Keratinocyte (primary cell): ENCODE measurements around the gene PIM2.

Experiments used
- CTCF ChIP-seq, 3 experiments: IDR thresholded peaks in 1 of 3; conservative IDR thresholded peaks in 1 of 3; optimal IDR thresholded peaks in 1 of 3; 2 replicates in 2 of 3; 3 replicates in 1 of 3; pipeline versions ENCODE3 to v1.5.1; 2011; ENCODE audit warnings: low read length in 3 of 3, mild to moderate bottlenecking in 3 of 3, moderate library complexity in 2 of 3, control low read depth in 1 of 3, inconsistent platforms in 1 of 3; ENCODE audit not compliant: insufficient read depth in 2 of 3; ENCODE audit errors: extremely low read depth in 1 of 3
- EZH2 ChIP-seq: IDR thresholded peaks from one replicate; pipeline ENCODE4 v1.6.1; 2012; ENCODE audit warnings: inconsistent platforms, mild to moderate bottlenecking, low read length, moderate library complexity

- TF ChIP-seq CTCF (optimal IDR thresholded peaks at IDR 0.05 in 1 of 3, IDR thresholded peaks at IDR 0.05 in 1 of 3, conservative IDR thresholded peaks at IDR 0.05 in 1 of 3; ENCODE audit: extremely low read depth in 1 of 3, insufficient read depth in 2 of 3, low read length in 3 of 3) (no peak), EZH2 (no peak)
Measured at GRCh38 chrX:48924270-48924669, 5.4 kb upstream of the PIM2 start.
